Thyroid gland (tissue), 4 donors: ENCODE measurements around the gene MAGI2.

Source experiments
- CTCF ChIP-seq, 6 experiments: fragments of 200-600 bp in 3 of 6; fragments of 450-650 bp in 3 of 6; sonication (generic) in 3 of 6; IDR thresholded peaks; one replicate each; pipeline ENCODE4 v1.5.1; 2016 to 2019; ENCODE audit warnings: antibody characterized with exemption in 6 of 6, mild to moderate bottlenecking in 2 of 6, inconsistent platforms in 1 of 6, moderate library complexity in 1 of 6
- POLR2A ChIP-seq, 2 donors: fragments of 450-650 bp; IDR thresholded peaks; one replicate each; pipeline ENCODE4 v1.6.1; 2017; ENCODE audit warnings: antibody characterized with exemption in 2 of 2, mild to moderate bottlenecking in 2 of 2, moderate library complexity in 1 of 2

DNA sequence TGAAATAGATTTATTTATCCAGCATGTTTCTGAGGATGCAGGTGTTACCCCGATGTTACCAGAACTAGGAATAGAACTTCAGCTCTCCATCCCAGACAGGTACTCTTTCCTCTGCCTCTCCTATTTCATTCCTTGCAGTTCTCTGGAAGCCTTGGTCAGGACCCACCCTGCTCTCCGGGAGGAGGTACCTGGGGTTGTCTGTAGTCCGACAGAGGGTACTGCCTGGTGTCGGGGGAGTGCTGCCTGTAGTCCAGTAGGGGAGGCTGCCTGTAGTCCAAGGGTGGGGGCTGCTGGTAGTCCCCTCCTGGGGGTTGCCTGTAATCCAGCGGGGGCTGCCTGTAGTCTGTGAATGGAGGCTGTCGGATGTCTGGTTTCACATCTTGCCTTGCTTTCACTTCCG, 1326.5 kb downstream of the MAGI2 start:
- TF ChIP-seq POLR2A (IDR thresholded peaks at IDR 0.05) = no peak
- no peak for TF ChIP-seq CTCF (IDR thresholded peaks at IDR 0.05)
